ENCODE measurements around the gene CUL9. TPM values are rescaled to one million over a fixed set of nuclear protein-coding genes. Genes with fewer than 3 reads are reported as not detected.
A peak's percentile ranks its signal among the peaks of the same experiment; 100 is the strongest.

Gene CUL9
- total RNA-seq, 1 donor from 2014 or later = 49.5 TPM

- no peak overlapping the region for H3K4me3 Mint-ChIP-seq
- DNase-seq (ENCODE audit: extremely low spot score, unreplicated experiment) = no peak
- H3K9me3 Mint-ChIP-seq = no peaks in the 10 kb centered on the region
- peaks cover 42% of the 10 kb centered on the region for H3K4me1 Mint-ChIP-seq (ENCODE audit: unreplicated experiment)
- peaks cover 12% of the 10 kb centered on the region for H3K27me3 Mint-ChIP-seq
- TF ChIP-seq, protein P1, sequence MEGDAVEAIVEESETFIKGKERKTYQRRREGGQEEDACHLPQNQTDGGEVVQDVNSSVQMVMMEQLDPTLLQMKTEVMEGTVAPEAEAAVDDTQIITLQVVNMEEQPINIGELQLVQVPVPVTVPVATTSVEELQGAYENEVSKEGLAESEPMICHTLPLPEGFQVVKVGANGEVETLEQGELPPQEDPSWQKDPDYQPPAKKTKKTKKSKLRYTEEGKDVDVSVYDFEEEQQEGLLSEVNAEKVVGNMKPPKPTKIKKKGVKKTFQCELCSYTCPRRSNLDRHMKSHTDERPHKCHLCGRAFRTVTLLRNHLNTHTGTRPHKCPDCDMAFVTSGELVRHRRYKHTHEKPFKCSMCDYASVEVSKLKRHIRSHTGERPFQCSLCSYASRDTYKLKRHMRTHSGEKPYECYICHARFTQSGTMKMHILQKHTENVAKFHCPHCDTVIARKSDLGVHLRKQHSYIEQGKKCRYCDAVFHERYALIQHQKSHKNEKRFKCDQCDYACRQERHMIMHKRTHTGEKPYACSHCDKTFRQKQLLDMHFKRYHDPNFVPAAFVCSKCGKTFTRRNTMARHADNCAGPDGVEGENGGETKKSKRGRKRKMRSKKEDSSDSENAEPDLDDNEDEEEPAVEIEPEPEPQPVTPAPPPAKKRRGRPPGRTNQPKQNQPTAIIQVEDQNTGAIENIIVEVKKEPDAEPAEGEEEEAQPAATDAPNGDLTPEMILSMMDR (conservative IDR thresholded peaks at IDR 0.05) = no peak
- H3K27ac Mint-ChIP-seq = no peak overlapping the region
- H3K36me3 Mint-ChIP-seq = no peaks in the 10 kb centered on the region
Measured at GRCh38 chr6:43264599-43265145, 82.7 kb downstream of the CUL9 start.

GRCh38 chr6:43265564-43265963, 83.6 kb downstream of the CUL9 start:
- H3K27me3 Mint-ChIP-seq = peaks cover 18% of the 10 kb centered on the region
- H3K36me3 Mint-ChIP-seq = no peaks in the 10 kb centered on the region
- no peak for DNase-seq (ENCODE audit: extremely low spot score, unreplicated experiment)
- H3K27ac Mint-ChIP-seq = no peak overlapping the region
- no peaks in the 10 kb centered on the region for H3K9me3 Mint-ChIP-seq
- TF ChIP-seq, protein P1 (conservative IDR thresholded peaks at IDR 0.05) = no peak
- no peak overlapping the region for H3K4me3 Mint-ChIP-seq
- H3K4me1 Mint-ChIP-seq (ENCODE audit: unreplicated experiment) = peaks cover 47% of the 10 kb centered on the region

GRCh38 chr6:43267619-43268354, 85.8 kb downstream of the CUL9 start:
- TF ChIP-seq, protein P1 (conservative IDR thresholded peaks at IDR 0.05) = no peak
- peak overlapping the region; percentile 15 for H3K4me3 Mint-ChIP-seq
- peaks cover 43% of the 10 kb centered on the region for H3K4me1 Mint-ChIP-seq (ENCODE audit: unreplicated experiment)
- no peaks in the 10 kb centered on the region for H3K9me3 Mint-ChIP-seq
- peak overlapping the region; percentile 48 for H3K27ac Mint-ChIP-seq
- peaks cover 33% of the 10 kb centered on the region for H3K27me3 Mint-ChIP-seq
- no peak for DNase-seq (ENCODE audit: extremely low spot score, unreplicated experiment)
- no peaks in the 10 kb centered on the region for H3K36me3 Mint-ChIP-seq

- Mint-ChIP-seq H3K4me1 (ENCODE audit: unreplicated experiment) (peaks cover 43% of the 10 kb centered on the region), H3K27ac (no peak overlapping the region), H3K9me3 (no peaks in the 10 kb centered on the region), H3K4me3 (no peak overlapping the region), H3K27me3 (peaks cover 38% of the 10 kb centered on the region), H3K36me3 (no peaks in the 10 kb centered on the region)
- TF ChIP-seq, protein P1 (conservative IDR thresholded peaks at IDR 0.05) = no peak
- DNase-seq (ENCODE audit: extremely low spot score, unreplicated experiment) = no peak
Measured at GRCh38 chr6:43268355-43268700, 86.3 kb downstream of the CUL9 start.

DNA sequence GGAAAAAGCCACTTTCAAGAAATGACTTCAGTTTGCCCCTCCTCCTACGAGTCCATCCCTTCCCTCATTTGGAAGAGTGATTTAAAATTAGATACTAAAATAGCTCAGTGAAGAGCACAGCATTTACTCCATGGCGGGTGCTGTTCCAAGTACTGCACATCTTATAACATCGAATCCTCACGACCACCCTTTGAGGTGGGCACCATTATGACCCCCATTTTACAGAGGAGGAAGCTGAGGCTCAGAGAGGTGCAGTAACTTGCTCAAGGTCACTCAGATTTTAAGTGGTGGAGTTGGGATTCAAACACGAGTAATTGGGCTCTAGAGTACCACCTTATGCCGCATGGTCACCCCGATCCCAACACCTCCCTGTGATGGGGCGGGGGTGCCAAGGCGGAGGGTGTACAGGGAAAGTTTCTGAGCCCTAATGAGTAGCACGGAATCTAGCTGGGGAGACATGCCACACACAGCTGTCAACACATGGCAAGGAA, 86.8 kb downstream of the CUL9 start:
- TF ChIP-seq, protein P1 (conservative IDR thresholded peaks at IDR 0.05) = no peak
- DNase-seq (ENCODE audit: extremely low spot score, unreplicated experiment) = no peak
- H3K27me3 Mint-ChIP-seq = peaks cover 39% of the 10 kb centered on the region
- peak overlapping the region; percentile 44 for H3K4me3 Mint-ChIP-seq
- no peaks in the 10 kb centered on the region for H3K9me3 Mint-ChIP-seq
- peaks cover 38% of the 10 kb centered on the region for H3K4me1 Mint-ChIP-seq (ENCODE audit: unreplicated experiment)
- H3K36me3 Mint-ChIP-seq = no peaks in the 10 kb centered on the region
- H3K27ac Mint-ChIP-seq = no peak overlapping the region
